Measurements from ENCODE around the gene GRID1. TPM values are rescaled to one million over a fixed set of nuclear protein-coding genes. Genes with fewer than 3 reads are reported as not detected.
"Not testable (repeated sequence)": the region's sequence is repeated elsewhere in the genome, so short reads cannot be mapped to it uniquely, and the experiment has no call there.

Gene GRID1
- total and polyA plus RNA-seq, 5 donors = 0.06 to 1.8 (median 0.29) TPM

DNA sequence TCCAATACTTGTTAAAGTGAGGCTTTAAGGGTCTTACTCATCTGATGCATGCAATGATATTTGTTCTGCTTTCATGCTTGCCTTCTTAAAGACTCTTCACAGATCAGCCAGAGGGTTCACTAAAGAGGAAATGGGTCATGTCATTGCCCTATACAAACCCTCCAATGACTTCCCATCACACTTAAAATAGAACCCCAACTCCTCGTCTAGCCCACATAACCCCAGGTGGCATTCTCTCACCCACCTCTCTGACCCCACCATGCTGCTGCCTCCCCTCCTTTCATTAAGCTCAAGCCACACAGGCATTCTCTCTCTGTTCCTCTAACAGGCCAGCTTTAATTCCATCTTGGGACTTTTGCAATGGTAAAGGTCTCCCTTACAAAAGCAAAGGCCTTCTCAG, 253.6 kb downstream of the GRID1 start:
- no peak overlapping the region for H3K27ac ChIP-seq (ENCODE audit: low read length)
- ATAC-seq = no peak
- no peaks in the 10 kb centered on the region for H3K27me3 ChIP-seq (ENCODE audit: control insufficient read depth, insufficient read depth)
- intact Hi-C loops (cut with DNase I) = no loop called here
- no peaks in the 10 kb centered on the region for H3K9me3 ChIP-seq (ENCODE audit: control insufficient read depth, low read length)
- no peak overlapping the region for H3K4me3 ChIP-seq (ENCODE audit: low read length)
- 42% methylated on average over 1 of the region's 1 CpG for WGBS
- no peaks in the 10 kb centered on the region for H3K4me1 ChIP-seq (ENCODE audit: control insufficient read depth, insufficient read depth, low read length)
- DNase-seq = no peak

- H3K4me3 ChIP-seq (ENCODE audit: low read length) = no peak overlapping the region
- 67% methylated on average over 5 of the region's 5 CpGs for WGBS
- intact Hi-C loops (cut with DNase I) = no loop called here
- DNase-seq (no peak), ATAC-seq (no peak)
- H3K27ac ChIP-seq (ENCODE audit: low read length) = no peak overlapping the region
- no peaks in the 10 kb centered on the region for H3K9me3 ChIP-seq (ENCODE audit: control insufficient read depth, low read length)
- no peaks in the 10 kb centered on the region for H3K4me1 ChIP-seq (ENCODE audit: control insufficient read depth, insufficient read depth, low read length)
- no peaks in the 10 kb centered on the region for H3K27me3 ChIP-seq (ENCODE audit: control insufficient read depth, insufficient read depth)
Observed at GRCh38 chr10:86111902-86112545, 254.6 kb downstream of the GRID1 start.

DNA sequence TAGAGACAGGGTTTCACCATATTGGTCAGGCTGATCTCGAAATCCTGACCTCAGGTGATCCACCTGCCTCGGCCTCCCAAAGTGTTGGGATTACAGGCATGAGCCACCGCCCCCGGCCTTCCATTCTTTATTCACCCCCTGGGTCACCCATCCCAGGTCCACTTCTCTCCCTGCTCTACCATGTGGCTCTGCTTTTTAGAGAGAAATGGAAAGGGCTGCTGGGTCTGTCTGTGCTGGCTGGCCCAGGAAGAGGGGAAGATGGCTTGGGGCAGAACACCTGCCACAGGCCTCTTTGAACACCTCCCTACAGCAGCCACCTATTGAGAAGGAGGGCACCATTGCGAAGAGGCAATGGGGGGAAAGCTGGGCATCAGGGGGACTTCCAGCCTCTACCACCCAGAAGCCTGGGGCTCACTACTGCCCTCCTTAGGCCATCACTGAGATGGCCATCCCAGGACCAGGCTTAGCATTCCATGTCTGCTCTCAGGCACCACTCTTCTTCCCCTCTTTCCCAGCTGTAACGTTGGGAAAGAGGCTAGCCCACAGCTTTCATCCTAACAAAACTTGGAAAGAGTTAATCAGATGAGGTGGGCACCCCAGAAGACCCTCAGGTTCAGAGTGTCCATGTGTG, 256.3 kb downstream of the GRID1 start:
- no peaks in the 10 kb centered on the region for H3K27me3 ChIP-seq (ENCODE audit: control insufficient read depth, insufficient read depth)
- no peaks in the 10 kb centered on the region for H3K9me3 ChIP-seq (ENCODE audit: control insufficient read depth, low read length)
- H3K4me1 ChIP-seq (ENCODE audit: control insufficient read depth, insufficient read depth, low read length) = no peaks in the 10 kb centered on the region
- no peak for DNase-seq
- intact Hi-C loops (cut with DNase I) = no loop called here
- no peak overlapping the region for H3K4me3 ChIP-seq (ENCODE audit: low read length)
- WGBS = 79% methylated on average over 6 of the region's 6 CpGs
- H3K27ac ChIP-seq (ENCODE audit: low read length) = no peak overlapping the region
- ATAC-seq = no peak

- H3K4me1 ChIP-seq (ENCODE audit: control insufficient read depth, insufficient read depth, low read length) = no peaks in the 10 kb centered on the region
- H3K9me3 ChIP-seq (ENCODE audit: control insufficient read depth, low read length) = no peaks in the 10 kb centered on the region
- ATAC-seq (no peak), DNase-seq (no peak)
- 77% methylated on average over 1 of the region's 1 CpG for WGBS
- H3K27me3 ChIP-seq (ENCODE audit: control insufficient read depth, insufficient read depth) = no peaks in the 10 kb centered on the region
- intact Hi-C loops (cut with DNase I) = no loop called here
- H3K27ac ChIP-seq (ENCODE audit: low read length) = no peak overlapping the region
- H3K4me3 ChIP-seq (ENCODE audit: low read length) = no peak overlapping the region
Observed at GRCh38 chr10:86109421-86109820, 257.2 kb downstream of the GRID1 start.

DNA sequence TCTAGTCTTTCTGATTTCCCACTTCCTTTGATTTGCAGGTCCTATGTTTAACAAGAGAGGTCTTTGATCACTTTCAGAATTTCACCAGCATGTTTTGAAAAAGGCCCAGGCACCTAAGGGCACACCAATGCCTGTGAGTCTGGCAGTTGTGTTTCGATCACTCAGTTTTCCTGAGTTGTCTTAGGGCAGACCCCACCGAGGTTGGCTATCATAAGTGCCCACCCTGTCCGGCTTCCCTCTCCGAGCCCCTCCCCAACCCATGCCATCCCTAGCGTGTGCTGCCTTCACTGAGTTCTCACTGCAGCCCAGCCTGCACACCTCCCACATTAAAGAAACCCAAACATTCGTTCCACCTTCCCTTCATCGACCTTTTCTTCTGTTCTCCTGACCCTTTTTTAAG, 257.9 kb downstream of the GRID1 start:
- ATAC-seq (no peak), DNase-seq (no peak)
- Histone ChIP-seq H3K4me3 (ENCODE audit: low read length) (no peak overlapping the region), H3K4me1 (ENCODE audit: control insufficient read depth, insufficient read depth, low read length) (no peaks in the 10 kb centered on the region), H3K27ac (ENCODE audit: low read length) (no peak overlapping the region), H3K9me3 (ENCODE audit: control insufficient read depth, low read length) (no peaks in the 10 kb centered on the region), H3K27me3 (ENCODE audit: control insufficient read depth, insufficient read depth) (no peaks in the 10 kb centered on the region)
- WGBS = 73% methylated on average over 7 of the region's 7 CpGs
- intact Hi-C loops (cut with DNase I) = no loop called here

- H3K9me3 ChIP-seq (ENCODE audit: control insufficient read depth, low read length); DNase-seq; intact Hi-C loops (cut with DNase I); H3K27ac ChIP-seq (ENCODE audit: low read length); H3K4me1 ChIP-seq (ENCODE audit: control insufficient read depth, insufficient read depth, low read length); ATAC-seq; H3K4me3 ChIP-seq (ENCODE audit: low read length); H3K27me3 ChIP-seq (ENCODE audit: control insufficient read depth, insufficient read depth): not testable (repeated sequence)
- WGBS = 80% methylated on average over 16 of the region's 16 CpGs
Observed at GRCh38 chr10:86107611-86108310, 258.8 kb downstream of the GRID1 start.

GRCh38 chr10:86107131-86107530, 259.5 kb downstream of the GRID1 start:
- H3K4me1 ChIP-seq (ENCODE audit: control insufficient read depth, insufficient read depth, low read length) = no peaks in the 10 kb centered on the region
- no peak for ATAC-seq
- WGBS = 93% methylated on average over 6 of the region's 6 CpGs
- no peak for DNase-seq
- intact Hi-C loops (cut with DNase I) = no loop called here
- no peaks in the 10 kb centered on the region for H3K27me3 ChIP-seq (ENCODE audit: control insufficient read depth, insufficient read depth)
- H3K9me3 ChIP-seq (ENCODE audit: control insufficient read depth, low read length) = no peaks in the 10 kb centered on the region
- no peak overlapping the region for H3K27ac ChIP-seq (ENCODE audit: low read length)
- H3K4me3 ChIP-seq (ENCODE audit: low read length) = no peak overlapping the region

GRCh38 chr10:86106616-86107015, 260.0 kb downstream of the GRID1 start:
- no peaks in the 10 kb centered on the region for H3K4me1 ChIP-seq (ENCODE audit: control insufficient read depth, insufficient read depth, low read length)
- H3K4me3 ChIP-seq (ENCODE audit: low read length) = no peak overlapping the region
- no peak overlapping the region for H3K27ac ChIP-seq (ENCODE audit: low read length)
- intact Hi-C loops (cut with DNase I) = no loop called here
- ATAC-seq (no peak), DNase-seq (no peak)
- 93% methylated on average over 8 of the region's 8 CpGs for WGBS
- no peaks in the 10 kb centered on the region for H3K27me3 ChIP-seq (ENCODE audit: control insufficient read depth, insufficient read depth)
- H3K9me3 ChIP-seq (ENCODE audit: control insufficient read depth, low read length) = no peaks in the 10 kb centered on the region

DNA sequence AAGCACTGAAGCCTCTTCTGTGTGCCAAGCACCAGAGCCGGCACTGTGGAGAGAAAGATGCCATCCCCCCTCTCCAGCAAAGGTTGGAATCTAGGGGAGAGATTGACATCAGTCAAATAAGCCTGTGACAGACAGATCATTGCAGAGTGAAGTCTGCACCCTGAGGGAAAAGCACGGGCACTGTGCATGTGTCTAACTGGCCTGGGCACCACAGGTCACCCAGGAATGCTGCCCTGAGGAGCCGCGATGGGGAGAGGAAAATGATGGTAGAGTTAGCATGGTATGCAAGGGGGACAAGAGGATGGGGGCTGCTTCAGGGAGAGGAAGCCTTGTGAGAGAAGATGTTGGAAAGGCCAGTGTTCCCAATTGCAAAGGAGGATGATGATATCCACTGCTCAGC, 261.0 kb downstream of the GRID1 start:
- 91% methylated on average over 4 of the region's 4 CpGs for WGBS
- ATAC-seq = no peak
- intact Hi-C loops (cut with DNase I) = no loop called here
- DNase-seq = no peak
- Histone ChIP-seq H3K27me3 (ENCODE audit: control insufficient read depth, insufficient read depth) (no peaks in the 10 kb centered on the region), H3K4me3 (ENCODE audit: low read length) (no peak overlapping the region), H3K27ac (ENCODE audit: low read length) (no peak overlapping the region), H3K9me3 (ENCODE audit: control insufficient read depth, low read length) (no peaks in the 10 kb centered on the region), H3K4me1 (ENCODE audit: control insufficient read depth, insufficient read depth, low read length) (no peaks in the 10 kb centered on the region)

GRCh38 chr10:86105181-86105580, 261.4 kb downstream of the GRID1 start:
- Histone ChIP-seq H3K27ac (ENCODE audit: low read length) (no peak overlapping the region), H3K27me3 (ENCODE audit: control insufficient read depth, insufficient read depth) (no peaks in the 10 kb centered on the region), H3K4me3 (ENCODE audit: low read length) (no peak overlapping the region), H3K9me3 (ENCODE audit: control insufficient read depth, low read length) (no peaks in the 10 kb centered on the region), H3K4me1 (ENCODE audit: control insufficient read depth, insufficient read depth, low read length) (no peaks in the 10 kb centered on the region)
- 82% methylated on average over 4 of the region's 4 CpGs for WGBS
- intact Hi-C loops (cut with DNase I) = no loop called here
- DNase-seq = no peak
- ATAC-seq = no peak

GRCh38 chr10:86104611-86105145, 261.9 kb downstream of the GRID1 start:
- no peak for DNase-seq

More at GRCh38 chr10:86104611-86105145, 261.9 kb downstream of the GRID1 start:
- ATAC-seq = no peak
- 87% methylated on average over 7 of the region's 7 CpGs for WGBS
- Histone ChIP-seq H3K9me3 (ENCODE audit: control insufficient read depth, low read length) (no peaks in the 10 kb centered on the region), H3K27me3 (ENCODE audit: control insufficient read depth, insufficient read depth) (no peaks in the 10 kb centered on the region), H3K4me3 (ENCODE audit: low read length) (no peak overlapping the region), H3K27ac (ENCODE audit: low read length) (no peak overlapping the region), H3K4me1 (ENCODE audit: control insufficient read depth, insufficient read depth, low read length) (no peaks in the 10 kb centered on the region)
- intact Hi-C loops (cut with DNase I) = no loop called here
